GM18861 (cell line): ENCODE results near the gene NLRP5.
"Not testable (repeated sequence)": the region's sequence is repeated elsewhere in the genome, so short reads cannot be mapped to it uniquely, and the experiment has no call there.

Source experiments
- ATAC-seq: cut with Tn5 transposase; IDR thresholded peaks from one replicate; pipeline ENCODE4 v1.9.1; 2021; ENCODE audit not compliant: unreplicated experiment

NLRP5 gene

DNA sequence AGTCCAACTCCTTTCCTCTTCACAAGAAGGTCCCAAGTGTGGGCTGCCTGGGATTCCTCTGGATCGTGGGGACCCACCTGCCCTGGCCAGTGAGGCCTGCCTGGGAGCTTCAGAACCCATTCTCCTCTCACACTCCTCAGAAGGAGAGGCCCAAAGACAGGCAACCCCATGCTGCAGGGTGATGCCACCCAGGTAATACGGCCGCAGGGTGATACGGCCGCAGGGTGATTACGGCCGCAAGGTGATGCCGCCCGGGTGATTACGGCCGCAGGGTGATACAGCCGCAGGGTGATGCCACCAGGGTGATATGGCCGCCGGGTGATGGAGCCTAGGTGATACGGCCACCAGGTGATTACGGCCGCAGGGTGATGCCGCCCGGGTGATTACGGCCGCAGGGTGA is 111.7 kb downstream of the NLRP5 start:
- not testable (repeated sequence) for ATAC-seq

DNA sequence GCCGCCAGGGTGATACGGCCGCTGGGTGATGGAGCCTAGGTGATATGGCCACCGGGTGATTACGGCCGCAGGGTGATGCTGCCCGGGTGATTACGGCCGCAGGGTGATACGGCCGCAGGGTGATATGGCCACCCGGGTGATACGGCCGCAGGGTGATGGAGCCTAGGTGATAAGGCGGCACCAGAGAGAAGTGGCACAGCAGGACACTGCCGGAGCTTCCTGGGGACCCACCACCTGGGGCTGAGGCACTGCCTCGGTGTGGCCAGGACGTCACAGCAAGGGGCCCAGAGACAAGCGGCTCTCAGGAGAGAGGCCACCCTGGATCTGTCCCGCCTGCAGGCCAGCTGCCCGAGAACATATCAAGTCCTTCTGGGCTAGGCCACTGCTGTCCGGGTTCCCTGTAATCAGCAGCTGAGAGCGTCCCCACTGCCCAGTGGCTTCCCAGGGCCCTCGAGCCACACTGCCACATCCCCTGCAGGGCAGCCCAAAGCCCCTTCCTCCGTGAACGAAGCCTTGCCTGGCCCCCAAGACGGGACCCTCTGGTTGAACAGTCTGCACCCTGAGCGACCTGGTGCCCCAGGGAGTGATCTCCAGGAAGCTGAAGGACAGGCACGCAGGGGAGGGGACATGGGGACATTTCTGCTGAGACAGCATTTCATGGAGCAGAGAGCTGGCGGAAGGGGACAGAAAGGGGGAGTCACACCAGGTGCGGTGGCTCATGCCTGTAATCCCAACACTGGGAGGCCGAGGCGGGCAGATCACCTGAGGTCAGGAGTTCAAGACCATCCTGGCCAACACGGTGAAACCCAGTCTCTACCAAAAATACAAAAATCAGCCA is 112.4 kb downstream of the NLRP5 start:
- ATAC-seq, result no peak

DNA sequence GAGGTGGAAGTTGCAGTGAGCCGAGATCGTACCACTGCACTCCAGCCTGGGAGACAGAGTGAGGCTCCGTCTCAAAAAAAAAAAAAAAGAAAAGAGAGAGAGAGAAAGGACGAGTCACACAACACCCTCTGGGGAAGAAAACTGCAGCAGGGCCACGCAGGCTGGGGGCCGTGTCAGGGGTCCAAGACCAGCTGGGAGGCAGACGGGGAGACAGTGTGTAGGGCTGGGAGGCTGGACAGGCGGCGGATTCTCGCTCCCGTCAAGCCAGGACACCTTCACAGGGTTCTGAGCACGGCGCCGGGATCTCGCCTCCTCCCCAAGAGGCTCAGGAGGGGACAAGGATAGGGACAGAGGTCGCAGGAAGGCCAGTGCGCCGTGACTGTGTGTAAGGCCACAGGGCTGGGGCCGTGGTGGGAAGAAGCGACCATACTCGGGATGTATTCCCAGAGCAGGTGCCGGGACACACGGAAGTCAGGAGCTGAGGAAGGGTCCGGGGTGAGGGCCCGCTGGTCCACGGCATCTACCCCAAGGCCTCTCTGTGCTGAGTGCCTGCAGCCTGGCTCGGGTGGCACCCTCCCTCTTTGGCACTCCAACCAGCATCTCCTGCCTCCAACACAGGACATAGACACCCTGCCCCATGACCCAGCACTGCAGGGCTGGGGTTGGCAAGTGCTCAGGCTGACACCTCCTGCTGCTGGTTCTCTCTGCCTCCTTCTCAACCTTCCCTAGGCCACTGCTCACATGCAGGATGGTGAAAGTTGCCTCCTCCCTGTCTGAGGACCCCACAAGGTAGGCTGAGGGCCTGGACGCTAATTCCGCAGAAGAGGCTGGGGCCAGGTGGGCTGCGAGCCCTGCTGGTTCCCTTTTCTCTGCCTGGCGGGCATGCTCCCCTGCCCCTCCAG is 113.3 kb downstream of the NLRP5 start:
- no peak for ATAC-seq

DNA sequence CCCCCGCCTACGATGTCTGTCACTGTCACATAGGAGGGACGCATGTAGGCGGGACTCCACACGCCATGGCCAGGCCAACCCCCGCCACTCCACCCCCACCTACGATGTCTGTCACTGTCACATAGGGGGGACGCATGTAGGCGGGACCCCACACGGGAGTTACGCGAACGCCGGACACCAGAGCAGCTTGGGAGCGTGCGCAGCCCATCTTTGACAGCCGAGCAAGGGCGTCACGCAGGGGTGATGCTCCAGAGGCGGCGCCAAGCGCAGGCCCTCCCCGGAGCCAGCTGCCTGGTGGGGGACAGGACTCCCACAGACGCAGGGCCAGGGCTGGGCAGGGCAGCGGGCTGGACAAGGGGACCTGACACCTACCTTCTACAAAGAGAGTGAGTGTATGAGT is 114.5 kb downstream of the NLRP5 start:
- ATAC-seq, result no peak

DNA sequence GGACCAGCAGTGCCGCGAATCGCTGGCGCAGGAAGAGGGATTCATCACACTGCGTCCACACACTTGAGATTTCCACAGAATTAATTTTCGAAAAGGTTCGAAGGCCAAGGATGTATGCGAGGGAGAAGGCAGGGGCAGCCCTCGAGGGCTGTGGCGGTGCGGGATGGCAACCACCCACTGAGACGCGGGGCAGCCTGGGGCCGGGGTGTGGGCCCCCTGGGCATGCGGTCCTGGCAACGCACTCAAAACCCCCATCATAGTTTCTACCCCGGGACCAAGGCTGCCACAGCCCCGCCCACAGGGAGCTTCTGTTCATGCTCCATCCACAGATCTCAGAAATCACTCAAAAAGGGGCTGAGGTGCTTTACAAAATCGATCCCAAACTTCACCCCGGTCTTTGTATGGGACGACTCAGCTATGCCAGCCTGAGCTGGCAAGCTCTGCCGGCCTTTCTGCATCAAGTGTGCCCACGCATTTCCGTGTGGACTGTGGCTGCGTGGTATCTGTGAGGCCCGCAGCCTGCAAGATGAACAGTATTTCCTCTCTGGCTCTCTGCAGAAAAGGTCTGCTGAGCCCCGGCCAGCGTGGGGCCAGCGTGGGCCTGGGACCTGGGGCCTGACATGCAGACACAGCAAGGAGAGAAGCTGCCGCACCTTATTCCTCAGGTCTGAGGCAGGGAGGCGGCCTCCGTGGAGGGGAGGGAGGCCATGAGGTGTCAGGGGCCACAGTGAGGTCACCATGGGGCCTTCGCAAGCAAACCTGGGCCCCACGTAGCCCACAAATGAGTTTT is 115.4 kb downstream of the NLRP5 start:
- no peak for ATAC-seq

DNA sequence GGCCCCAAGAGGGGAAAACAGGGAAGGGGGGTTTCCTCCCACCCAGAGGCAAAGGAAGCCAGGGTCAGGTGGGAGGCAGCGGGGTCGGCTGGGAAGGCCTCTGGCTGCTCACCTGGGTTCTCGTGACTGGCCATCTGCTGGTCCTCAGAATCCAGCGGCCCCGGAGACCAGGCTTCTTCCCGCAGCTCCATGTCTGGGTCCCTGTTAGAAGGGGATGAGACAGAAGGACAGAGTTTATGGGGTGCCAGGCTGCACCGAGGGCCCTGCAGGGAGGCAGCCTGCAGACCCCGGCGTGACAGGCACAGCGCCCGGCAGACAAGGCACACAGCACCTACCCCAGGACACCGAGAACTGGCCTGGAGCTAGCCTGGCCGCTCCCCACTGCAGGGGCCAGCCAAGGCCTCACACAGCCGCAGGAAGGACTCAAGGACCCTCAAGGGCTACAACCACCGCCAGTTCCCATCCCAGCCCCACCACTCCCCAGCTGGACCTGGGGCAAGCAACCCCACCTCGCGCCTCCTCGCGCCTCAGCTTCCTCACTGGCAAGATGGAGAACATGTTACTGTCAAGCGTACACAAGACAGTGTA is 116.5 kb downstream of the NLRP5 start:
- no peak for ATAC-seq

DNA sequence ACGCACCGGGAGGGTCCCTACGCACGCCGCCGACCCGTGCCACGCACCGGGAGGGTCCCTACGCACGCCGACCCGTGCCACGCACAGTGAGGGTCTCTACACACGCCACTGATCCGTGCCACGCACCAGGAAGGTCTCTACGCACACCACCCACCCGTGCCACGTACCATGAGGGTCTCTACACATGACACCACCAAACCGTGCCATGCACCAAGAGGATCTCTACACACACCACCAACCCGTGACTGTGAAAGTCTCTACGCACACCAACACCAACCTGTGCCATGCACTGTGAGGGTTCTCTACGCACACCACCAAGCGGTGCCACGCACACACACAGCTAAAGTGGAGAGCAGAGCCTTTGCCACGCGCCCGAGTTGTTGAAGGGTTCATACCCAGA is 117.8 kb downstream of the NLRP5 start:
- no peak for ATAC-seq

DNA sequence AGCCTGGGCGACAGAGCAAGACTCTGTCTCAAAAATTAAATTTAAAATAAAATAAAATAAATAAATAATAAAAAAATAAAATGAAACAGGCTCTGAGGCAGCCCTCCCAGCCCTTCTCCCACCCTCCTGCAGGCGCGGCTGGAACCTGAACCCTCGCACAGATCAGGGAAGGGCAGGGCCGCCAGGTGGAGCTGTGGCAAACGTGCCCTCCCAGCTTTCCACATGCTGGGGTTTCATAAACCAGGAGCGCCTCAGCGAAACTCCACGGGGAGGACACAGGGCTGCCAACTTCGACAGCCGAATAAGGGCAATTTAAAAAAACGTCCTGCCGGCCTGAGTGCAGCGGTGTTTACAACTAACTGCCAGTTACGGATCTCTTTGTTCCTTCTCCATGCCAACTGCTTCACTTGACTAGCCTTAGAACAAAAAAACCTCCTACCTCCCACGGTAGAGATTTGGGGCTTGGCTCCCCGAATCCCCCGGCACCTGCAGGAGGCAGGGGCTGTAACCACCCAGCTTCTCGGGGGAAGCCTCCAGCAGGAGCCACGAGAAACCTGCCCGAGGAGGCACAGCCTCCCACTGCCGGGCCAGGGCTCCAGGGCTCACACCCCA is 118.6 kb downstream of the NLRP5 start:
- ATAC-seq, result no peak

DNA sequence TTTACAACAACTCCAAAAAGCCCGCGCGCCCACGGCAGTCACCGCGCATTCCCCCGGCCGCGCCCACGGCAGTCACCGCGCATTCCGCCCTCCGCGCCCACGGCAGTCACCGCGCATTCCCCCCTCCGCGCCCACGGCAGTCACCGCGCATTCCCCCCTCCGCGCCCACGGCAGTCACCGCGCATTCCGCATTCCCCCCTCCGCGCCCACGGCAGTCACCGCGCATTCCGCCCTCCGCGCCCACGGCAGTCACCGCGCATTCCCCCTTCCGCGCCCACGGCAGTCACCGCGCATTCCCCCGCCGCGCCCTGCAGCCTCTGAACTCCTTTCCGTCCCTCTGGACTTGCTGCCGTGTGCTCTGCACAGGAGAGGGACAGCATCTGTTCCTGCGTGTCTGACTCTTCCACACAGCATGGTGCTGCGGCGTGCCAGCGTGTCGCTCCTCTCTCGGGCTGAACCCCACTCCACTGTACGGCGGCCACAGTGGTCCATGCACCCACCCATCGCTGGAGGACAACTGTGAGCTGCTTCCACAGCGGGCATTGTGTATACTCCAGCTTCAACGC is 119.3 kb downstream of the NLRP5 start:
- ATAC-seq, result not testable (repeated sequence)

DNA sequence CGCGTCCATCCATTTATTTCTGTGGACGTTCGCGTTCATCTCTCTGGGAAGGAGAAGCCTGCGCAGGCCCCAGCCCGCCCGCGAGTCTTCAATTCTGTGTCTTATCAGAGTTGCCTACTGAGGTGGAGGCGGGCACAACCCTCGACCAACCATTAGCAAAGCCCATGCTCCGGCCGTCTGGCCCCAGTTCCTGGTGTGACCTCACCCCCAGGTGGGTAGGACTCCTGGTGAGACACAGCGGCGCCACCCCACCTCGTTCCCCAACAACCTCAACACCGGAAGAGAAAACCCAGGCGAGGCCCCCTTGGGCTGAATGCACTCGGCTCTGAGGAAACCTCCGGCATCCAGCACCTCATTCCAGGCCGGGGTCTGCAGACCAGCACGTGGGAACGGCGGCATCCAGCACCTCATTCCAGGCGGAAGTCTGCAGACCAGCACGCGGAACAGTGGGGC is 119.8 kb downstream of the NLRP5 start:
- ATAC-seq, result no peak

DNA sequence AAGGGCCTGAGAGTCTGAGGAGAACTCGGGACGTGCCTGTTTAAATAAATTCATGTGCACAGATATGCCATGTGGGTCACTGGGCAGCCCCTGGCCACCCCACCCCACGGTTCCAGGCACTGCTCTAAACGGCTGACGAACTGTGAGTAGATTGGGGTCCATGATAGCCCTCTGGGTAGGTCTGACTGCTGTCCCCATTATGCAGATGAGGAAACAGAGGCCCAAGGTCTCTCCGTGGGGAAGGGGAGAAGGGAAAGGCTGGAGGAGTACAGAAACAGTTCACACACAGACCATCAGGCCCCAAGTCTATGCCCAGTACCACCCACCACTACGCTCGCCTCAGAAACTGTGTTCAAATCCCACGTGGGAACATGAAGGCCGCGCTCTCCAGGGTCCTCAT is 120.4 kb downstream of the NLRP5 start:
- no peak for ATAC-seq

DNA sequence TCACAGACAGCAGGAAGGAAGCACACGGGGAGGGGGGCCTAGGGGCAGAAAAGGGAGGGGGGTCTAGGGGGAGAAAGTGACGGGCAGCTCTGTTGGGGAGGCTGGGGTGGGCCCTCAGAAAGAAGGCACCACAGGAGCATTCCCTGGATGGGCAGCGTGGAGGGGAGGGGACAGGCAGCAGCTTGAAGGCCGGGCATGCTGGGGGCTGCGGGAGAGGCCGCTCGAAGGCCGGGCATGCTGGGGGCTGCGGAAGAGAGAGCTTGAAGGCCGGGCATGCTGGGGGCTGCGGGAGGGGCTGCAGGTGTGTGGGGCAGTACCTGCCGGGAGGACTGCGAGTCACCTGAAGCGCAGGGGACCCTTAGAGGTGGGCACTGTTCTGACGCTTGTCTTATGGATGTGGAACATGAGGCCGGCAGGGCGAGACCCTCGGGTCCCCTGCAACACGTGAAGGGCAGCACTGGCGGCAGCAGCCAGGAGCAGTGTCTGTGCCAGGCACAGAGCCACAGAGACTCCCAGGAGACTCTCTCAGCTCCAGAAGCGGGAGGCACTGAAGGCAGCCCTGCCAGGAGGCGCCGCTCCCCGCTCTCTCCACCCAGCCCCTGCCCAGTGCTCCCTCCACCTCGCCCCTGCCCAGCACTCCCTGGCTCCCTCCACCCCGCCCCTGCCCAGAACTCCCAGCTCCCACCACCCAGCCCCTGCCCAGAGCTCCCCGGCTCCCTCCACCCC is 121.2 kb downstream of the NLRP5 start:
- no peak for ATAC-seq

DNA sequence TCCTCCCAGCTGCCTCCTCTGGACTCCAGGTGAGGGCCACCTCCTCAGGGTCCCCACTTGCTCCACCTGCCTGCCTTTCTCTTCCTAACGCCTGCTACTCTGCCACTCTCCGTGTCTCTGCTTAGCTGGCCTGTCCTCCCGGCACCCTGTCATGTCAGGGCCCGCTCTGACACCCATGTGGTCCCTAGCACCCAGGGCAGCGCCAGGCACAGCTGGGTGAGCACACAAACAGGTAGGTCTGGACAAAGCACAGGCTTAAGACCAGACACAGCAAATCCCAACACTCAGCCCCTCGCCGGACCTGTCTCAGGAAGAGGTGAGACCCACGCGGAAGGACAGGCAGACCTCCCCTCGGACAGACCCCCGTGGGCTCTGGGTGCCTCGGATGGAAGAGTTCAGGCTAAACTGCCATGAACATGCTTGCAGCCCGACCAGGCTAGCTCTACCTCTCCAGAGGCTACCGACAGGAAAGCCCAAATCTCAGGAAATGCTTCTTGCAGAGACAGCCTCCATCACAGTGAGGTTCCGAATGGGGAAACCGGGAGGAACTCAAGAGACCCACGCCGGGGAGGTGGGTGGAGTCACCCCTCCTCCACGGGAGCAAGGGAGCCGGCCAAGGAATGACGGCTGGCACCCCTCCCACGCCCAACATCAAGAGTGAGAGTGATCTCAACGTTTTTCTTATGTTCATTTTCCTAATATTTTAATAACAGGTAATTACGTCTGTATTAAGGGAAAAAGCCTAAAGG is 122.0 kb downstream of the NLRP5 start:
- no peak for ATAC-seq

DNA sequence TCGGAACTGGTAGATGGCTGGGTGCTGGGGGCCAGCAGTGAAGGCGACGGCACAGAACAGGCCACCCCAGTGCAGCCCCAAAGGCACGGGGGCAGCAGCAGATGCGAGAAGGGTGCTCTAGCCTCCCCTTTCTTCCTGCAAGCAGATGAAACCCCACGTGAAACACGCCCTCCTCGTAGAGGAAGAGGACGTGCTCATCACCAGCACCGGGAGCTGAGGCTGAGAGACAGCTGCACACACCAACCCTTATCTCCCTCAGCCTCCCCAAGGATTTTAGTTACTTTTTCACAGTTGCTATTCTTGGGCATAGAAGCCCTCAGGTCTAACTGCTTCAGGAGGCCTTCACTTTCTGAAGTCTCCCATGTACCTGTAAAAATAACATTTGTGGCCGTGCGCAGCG is 122.7 kb downstream of the NLRP5 start:
- no peak for ATAC-seq

DNA sequence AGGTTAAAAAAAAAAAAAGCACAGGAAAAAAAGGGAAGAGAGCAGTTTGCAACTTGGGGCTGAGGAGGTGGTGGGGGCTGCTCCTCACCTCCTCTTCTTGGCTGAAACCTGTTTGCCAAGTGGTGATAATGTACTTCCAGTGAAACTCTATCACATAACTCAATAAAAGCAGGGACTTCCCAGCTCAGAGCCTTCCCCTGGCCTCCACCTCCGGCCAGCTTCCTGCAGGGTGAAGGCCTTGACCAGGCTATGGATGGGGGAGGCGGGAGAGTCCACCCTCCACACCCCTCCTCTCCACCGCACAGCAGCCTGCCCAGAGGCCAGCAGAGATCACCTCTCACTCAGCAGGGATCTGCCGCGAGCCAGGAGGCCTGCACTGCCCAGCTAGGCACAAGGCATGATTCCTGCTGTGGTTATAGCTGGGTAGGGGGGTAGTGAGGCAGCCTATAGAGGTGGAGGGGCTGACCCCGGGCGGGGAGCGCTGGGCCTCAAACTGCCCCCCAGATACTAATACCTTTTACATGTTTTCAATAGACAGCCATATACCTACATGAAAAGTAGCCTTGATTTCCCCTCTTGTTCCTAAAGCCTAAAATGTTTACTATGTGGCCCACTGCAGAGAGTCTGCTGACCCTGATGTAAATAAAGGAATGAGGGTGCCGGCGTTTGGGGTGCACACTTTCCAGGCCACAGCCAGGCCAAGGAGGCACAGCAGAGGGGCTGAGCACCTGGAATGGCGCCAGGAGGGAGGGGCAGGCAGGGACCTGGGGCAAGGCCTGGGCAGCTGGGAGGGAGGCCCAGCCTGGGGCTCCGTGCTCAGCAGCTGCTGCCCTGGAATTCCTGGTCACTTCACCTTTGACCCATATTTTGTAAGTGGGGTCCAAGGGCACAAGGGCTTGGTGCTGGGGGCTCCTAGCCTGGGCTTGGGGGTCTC is 124.2 kb downstream of the NLRP5 start:
- no peak for ATAC-seq
